ENCODE data around the gene KCNK15. TPM values are rescaled to one million over a fixed set of nuclear protein-coding genes. Genes with fewer than 3 reads are reported as not detected.
"Not testable (repeated sequence)": the region's sequence is repeated elsewhere in the genome, so short reads cannot be mapped to it uniquely, and the experiment has no call there.

KCNK15 gene
- total and polyA plus RNA-seq, 4 experiments from 2014 or later = not detected

- H3K27me3 Mint-ChIP-seq = peaks cover 7 to 19% of the 10 kb centered on the region in 2 donors
- H3K4me3 Mint-ChIP-seq; H3K9me3 ChIP-seq (ENCODE audit: control insufficient read depth in 1 of 2, low read length in 2 of 2); POLR2A ChIA-PET (ENCODE audit: partially characterized antibody); H3K27ac ChIP-seq (ENCODE audit: low read depth, low read length); intact Hi-C loops (cut with micrococcal nuclease); H3K27ac Mint-ChIP-seq; DNase-seq; H3K4me1 Mint-ChIP-seq; H3K4me3 ChIP-seq (ENCODE audit: low read length in 2 of 2); H3K4me1 ChIP-seq (ENCODE audit: insufficient read depth, low read length); H3K36me3 Mint-ChIP-seq; CTCF ChIA-PET (ENCODE audit: partially characterized antibody); H3K36me3 ChIP-seq (ENCODE audit: insufficient read depth, low read length); H3K9me3 Mint-ChIP-seq; H3K27me3 ChIP-seq (ENCODE audit: insufficient read depth, low read length): not testable (repeated sequence)
Observed at GRCh38 chr20:44763798-44764197, 18.1 kb downstream of the KCNK15 start.

GRCh38 chr20:44765091-44765490 lies 19.4 kb downstream of the KCNK15 start:
- Mint-ChIP-seq H3K9me3 (no peaks in the 10 kb centered on the region), H3K27me3 (peaks cover 5 to 23% of the 10 kb centered on the region in 2 donors), H3K4me3 (no peak overlapping the region), H3K36me3 (no peaks in the 10 kb centered on the region), H3K27ac (no peak overlapping the region), H3K4me1 (peaks cover 0 to 3% (median 0%) of the 10 kb centered on the region in 4 donors)
- H3K9me3 ChIP-seq (ENCODE audit: control insufficient read depth in 1 of 2, low read length in 2 of 2) = no peaks in the 10 kb centered on the region
- no peak for DNase-seq
- no peaks in the 10 kb centered on the region for H3K36me3 ChIP-seq (ENCODE audit: insufficient read depth, low read length)
- no peaks in the 10 kb centered on the region for H3K4me1 ChIP-seq (ENCODE audit: insufficient read depth, low read length)
- ChIA-PET CTCF (ENCODE audit: partially characterized antibody) (no interaction called here), POLR2A (ENCODE audit: partially characterized antibody) (no interaction called here)
- H3K4me3 ChIP-seq (ENCODE audit: low read length in 2 of 2) = no peak overlapping the region
- H3K27ac ChIP-seq (ENCODE audit: low read depth, low read length) = no peak overlapping the region
- intact Hi-C loops (cut with micrococcal nuclease) = no loop called here
- no peaks in the 10 kb centered on the region for H3K27me3 ChIP-seq (ENCODE audit: insufficient read depth, low read length)

- H3K4me1 Mint-ChIP-seq = peaks cover 0 to 3% (median 0%) of the 10 kb centered on the region in 4 donors
- ChIA-PET POLR2A (ENCODE audit: partially characterized antibody) (no interaction called here), CTCF (ENCODE audit: partially characterized antibody) (interaction anchor here (1.7 kb wide), 1 partner anchor 101 kb away, joined by 4 read pairs; no protein-coding TSS in a partner anchor)
- no peak overlapping the region for H3K27ac ChIP-seq (ENCODE audit: low read depth, low read length)
- H3K4me1 ChIP-seq (ENCODE audit: insufficient read depth, low read length) = no peaks in the 10 kb centered on the region
- no peaks in the 10 kb centered on the region for H3K36me3 ChIP-seq (ENCODE audit: insufficient read depth, low read length)
- no peak overlapping the region for H3K27ac Mint-ChIP-seq
- no peak overlapping the region for H3K4me3 Mint-ChIP-seq
- H3K36me3 Mint-ChIP-seq = no peaks in the 10 kb centered on the region
- no peaks in the 10 kb centered on the region for H3K9me3 Mint-ChIP-seq
- H3K4me3 ChIP-seq (ENCODE audit: low read length in 2 of 2) = no peak overlapping the region
- no peak for DNase-seq
- intact Hi-C loops (cut with micrococcal nuclease) = no loop called here
- H3K27me3 ChIP-seq (ENCODE audit: insufficient read depth, low read length) = no peaks in the 10 kb centered on the region
- no peaks in the 10 kb centered on the region for H3K9me3 ChIP-seq (ENCODE audit: control insufficient read depth in 1 of 2, low read length in 2 of 2)
- H3K27me3 Mint-ChIP-seq = peaks cover 5 to 28% of the 10 kb centered on the region in 2 donors
Observed at GRCh38 chr20:44765701-44766347, 20.2 kb downstream of the KCNK15 start.

GRCh38 chr20:44768256-44768655 lies 22.6 kb downstream of the KCNK15 start:
- H3K27ac ChIP-seq (ENCODE audit: low read depth, low read length) = no peak overlapping the region
- H3K4me1 Mint-ChIP-seq = peaks cover 0 to 3% (median 0%) of the 10 kb centered on the region in 4 donors
- no peaks in the 10 kb centered on the region for H3K9me3 Mint-ChIP-seq
- H3K27ac Mint-ChIP-seq = no peak overlapping the region
- H3K4me3 Mint-ChIP-seq = no peak overlapping the region
- H3K36me3 Mint-ChIP-seq = no peaks in the 10 kb centered on the region
- intact Hi-C loops (cut with micrococcal nuclease) = no loop called here
- CTCF ChIA-PET (ENCODE audit: partially characterized antibody) = interaction anchor here (1.7 kb wide), 1 partner anchor 21 kb away, joined by 4 read pairs; no protein-coding TSS in a partner anchor
- H3K36me3 ChIP-seq (ENCODE audit: insufficient read depth, low read length) = no peaks in the 10 kb centered on the region
- no peak for DNase-seq
- peaks cover 3% of the 10 kb centered on the region for H3K27me3 ChIP-seq (ENCODE audit: insufficient read depth, low read length)
- H3K9me3 ChIP-seq (ENCODE audit: control insufficient read depth in 1 of 2, low read length in 2 of 2) = no peaks in the 10 kb centered on the region
- POLR2A ChIA-PET (ENCODE audit: partially characterized antibody) = no interaction called here
- no peaks in the 10 kb centered on the region for H3K4me1 ChIP-seq (ENCODE audit: insufficient read depth, low read length)
- no peak overlapping the region for H3K4me3 ChIP-seq (ENCODE audit: low read length in 2 of 2)
- peaks cover 12 to 35% of the 10 kb centered on the region in 2 donors for H3K27me3 Mint-ChIP-seq

- H3K36me3 ChIP-seq (ENCODE audit: insufficient read depth, low read length) = no peaks in the 10 kb centered on the region
- no peaks in the 10 kb centered on the region for H3K9me3 Mint-ChIP-seq
- H3K4me3 Mint-ChIP-seq = no peak overlapping the region
- intact Hi-C loops (cut with micrococcal nuclease) = no loop called here
- DNase-seq = no peak
- peaks cover 0 to 3% (median 0%) of the 10 kb centered on the region in 4 donors for H3K4me1 Mint-ChIP-seq
- H3K27me3 Mint-ChIP-seq = peaks cover 12 to 35% of the 10 kb centered on the region in 2 donors
- no peaks in the 10 kb centered on the region for H3K4me1 ChIP-seq (ENCODE audit: insufficient read depth, low read length)
- H3K4me3 ChIP-seq (ENCODE audit: low read length in 2 of 2) = no peak overlapping the region
- H3K36me3 Mint-ChIP-seq = no peaks in the 10 kb centered on the region
- H3K27ac Mint-ChIP-seq = no peak overlapping the region
- ChIA-PET CTCF (ENCODE audit: partially characterized antibody) (interaction anchor here (1.7 kb wide), 1 partner anchor 21 kb away, joined by 4 read pairs; no protein-coding TSS in a partner anchor), POLR2A (ENCODE audit: partially characterized antibody) (no interaction called here)
- H3K27ac ChIP-seq (ENCODE audit: low read depth, low read length) = no peak overlapping the region
- H3K9me3 ChIP-seq (ENCODE audit: control insufficient read depth in 1 of 2, low read length in 2 of 2) = no peaks in the 10 kb centered on the region
- peaks cover 3% of the 10 kb centered on the region for H3K27me3 ChIP-seq (ENCODE audit: insufficient read depth, low read length)
Observed at GRCh38 chr20:44768854-44769480, 23.3 kb downstream of the KCNK15 start.

GRCh38 chr20:44769481-44769863 lies 23.8 kb downstream of the KCNK15 start:
- H3K27ac Mint-ChIP-seq = no peak overlapping the region
- H3K4me3 ChIP-seq (ENCODE audit: low read length in 2 of 2) = no peak overlapping the region
- H3K27me3 Mint-ChIP-seq = peaks cover 12 to 35% of the 10 kb centered on the region in 2 donors
- no peak overlapping the region for H3K4me3 Mint-ChIP-seq
- no peak overlapping the region for H3K27ac ChIP-seq (ENCODE audit: low read depth, low read length)
- intact Hi-C loops (cut with micrococcal nuclease) = no loop called here
- POLR2A ChIA-PET (ENCODE audit: partially characterized antibody) = no interaction called here
- H3K9me3 Mint-ChIP-seq = no peaks in the 10 kb centered on the region
- no peaks in the 10 kb centered on the region for H3K36me3 ChIP-seq (ENCODE audit: insufficient read depth, low read length)
- CTCF ChIA-PET (ENCODE audit: partially characterized antibody) = interaction anchor here (1.7 kb wide), 1 partner anchor 22 kb away, joined by 4 read pairs; no protein-coding TSS in a partner anchor
- no peaks in the 10 kb centered on the region for H3K4me1 ChIP-seq (ENCODE audit: insufficient read depth, low read length)
- peaks cover 3% of the 10 kb centered on the region for H3K27me3 ChIP-seq (ENCODE audit: insufficient read depth, low read length)
- H3K36me3 Mint-ChIP-seq = no peaks in the 10 kb centered on the region
- peaks cover 0 to 3% (median 0%) of the 10 kb centered on the region in 4 donors for H3K4me1 Mint-ChIP-seq
- no peaks in the 10 kb centered on the region for H3K9me3 ChIP-seq (ENCODE audit: control insufficient read depth in 1 of 2, low read length in 2 of 2)
- no peak for DNase-seq

- no peak for DNase-seq
- H3K27ac Mint-ChIP-seq = no peak overlapping the region
- H3K36me3 ChIP-seq (ENCODE audit: insufficient read depth, low read length) = no peaks in the 10 kb centered on the region
- intact Hi-C loops (cut with micrococcal nuclease) = no loop called here
- no peaks in the 10 kb centered on the region for H3K9me3 Mint-ChIP-seq
- CTCF ChIA-PET (ENCODE audit: partially characterized antibody) = no interaction called here
- H3K4me3 ChIP-seq (ENCODE audit: low read length in 2 of 2) = no peak overlapping the region
- no peaks in the 10 kb centered on the region for H3K9me3 ChIP-seq (ENCODE audit: control insufficient read depth in 1 of 2, low read length in 2 of 2)
- H3K36me3 Mint-ChIP-seq = no peaks in the 10 kb centered on the region
- H3K27me3 Mint-ChIP-seq = peaks cover 12 to 34% of the 10 kb centered on the region in 2 donors
- H3K27me3 ChIP-seq (ENCODE audit: insufficient read depth, low read length) = peaks cover 3% of the 10 kb centered on the region
- H3K4me3 Mint-ChIP-seq = no peak overlapping the region
- H3K4me1 ChIP-seq (ENCODE audit: insufficient read depth, low read length) = no peaks in the 10 kb centered on the region
- no peak overlapping the region for H3K27ac ChIP-seq (ENCODE audit: low read depth, low read length)
- H3K4me1 Mint-ChIP-seq = peaks cover 0 to 3% (median 0%) of the 10 kb centered on the region in 4 donors
- POLR2A ChIA-PET (ENCODE audit: partially characterized antibody) = no interaction called here
Observed at GRCh38 chr20:44770484-44771171, 25.0 kb downstream of the KCNK15 start.
